ENCODE measurements around the gene LAPTM5. TPM values are rescaled to one million over a fixed set of nuclear protein-coding genes. Genes with fewer than 3 reads are reported as not detected.

LAPTM5 gene
- total RNA-seq, 1 experiment from 2014 or later = not detected

- intact Hi-C loops (cut with micrococcal nuclease; ENCODE audit: unreplicated experiment) = loop anchor here (5.0 kb wide), 1 partner anchor 130 kb away; no protein-coding TSS in a partner anchor
- Histone ChIP-seq H3K27ac (ENCODE audit: low read depth, low read length, poor library complexity, severe bottlenecking) (no peak overlapping the region), H3K4me3 (ENCODE audit: low read depth, low read length, poor library complexity, severe bottlenecking) (no peak overlapping the region), H3K9me3 (ENCODE audit: low read depth, low read length, poor library complexity, severe bottlenecking) (no peaks in the 10 kb centered on the region), H3K27me3 (replicated peaks; ENCODE audit: insufficient read depth, low read depth, low read length, poor library complexity) (no peaks in the 10 kb centered on the region), H3K36me3 (ENCODE audit: insufficient read depth, low read length, poor library complexity, severe bottlenecking) (no peaks in the 10 kb centered on the region), H3K4me1 (ENCODE audit: insufficient read depth, low read length, poor library complexity, severe bottlenecking) (peaks cover 28% of the 10 kb centered on the region)
- CTCF ChIA-PET = interaction anchor here (2.7 kb wide), 1 partner anchor 130 kb away, joined by 27 read pairs; no protein-coding TSS in a partner anchor
- no TSS peak for BruUV-seq (replicated peaks)
- POLR2A ChIA-PET (ENCODE audit: low non-redundant PET) = no interaction called here
- TF ChIP-seq EZH2 (IDR thresholded peaks at IDR 0.05; ENCODE audit: borderline replicate concordance, low read depth, low read length, poor library complexity, severe bottlenecking) (no peak), CTCF (conservative IDR thresholded peaks at IDR 0.05; ENCODE audit: low read depth, low read length) (no peak)
- DNase-seq (ENCODE audit: low spot score) = no peak
Measured at GRCh38 chr1:30781906-30782305, 24.3 kb upstream of the LAPTM5 start.

DNA sequence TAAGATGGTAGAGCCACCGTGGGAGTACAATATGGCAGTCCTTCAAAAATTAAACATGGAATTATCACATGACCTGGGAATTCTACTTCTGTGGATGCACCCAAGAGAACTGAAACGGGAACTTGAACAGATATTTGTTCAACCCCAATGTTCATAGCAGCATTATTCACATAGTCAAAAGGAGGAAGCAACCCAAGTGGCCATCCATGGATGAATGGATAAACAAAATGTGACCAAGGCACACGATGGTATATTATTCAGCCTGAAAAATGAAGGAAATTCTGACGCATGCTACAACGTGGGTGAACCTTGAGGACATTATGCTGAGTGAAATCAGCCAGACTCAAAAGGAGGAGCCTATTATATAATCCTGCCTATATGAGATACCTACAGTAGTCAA, 22.8 kb upstream of the LAPTM5 start:
- ChIA-PET CTCF (interaction anchor here (0.6 to 3.2 kb wide), 3 partner anchors 14 to 61 kb away, joined by 6 to 56 read pairs (median 6); no protein-coding TSS in a partner anchor), POLR2A (ENCODE audit: low non-redundant PET) (no interaction called here)
- Histone ChIP-seq H3K9me3 (ENCODE audit: low read depth, low read length, poor library complexity, severe bottlenecking) (no peaks in the 10 kb centered on the region), H3K4me3 (ENCODE audit: low read depth, low read length, poor library complexity, severe bottlenecking) (no peak overlapping the region), H3K36me3 (ENCODE audit: insufficient read depth, low read length, poor library complexity, severe bottlenecking) (no peaks in the 10 kb centered on the region), H3K4me1 (ENCODE audit: insufficient read depth, low read length, poor library complexity, severe bottlenecking) (peaks cover 24% of the 10 kb centered on the region), H3K27me3 (replicated peaks; ENCODE audit: insufficient read depth, low read depth, low read length, poor library complexity) (no peaks in the 10 kb centered on the region), H3K27ac (ENCODE audit: low read depth, low read length, poor library complexity, severe bottlenecking) (no peak overlapping the region)
- intact Hi-C loops (cut with micrococcal nuclease; ENCODE audit: unreplicated experiment) = loop anchor here (5.0 kb wide), 1 partner anchor 132 kb away; no protein-coding TSS in a partner anchor
- no peak for DNase-seq (ENCODE audit: low spot score)
- TF ChIP-seq CTCF (conservative IDR thresholded peaks at IDR 0.05; ENCODE audit: low read depth, low read length) = no peak
- no TSS peak for BruUV-seq (replicated peaks)

GRCh38 chr1:30779294-30780071, 21.9 kb upstream of the LAPTM5 start:
- POLR2A ChIA-PET (ENCODE audit: low non-redundant PET) = no interaction called here

More at GRCh38 chr1:30779294-30780071, 21.9 kb upstream of the LAPTM5 start:
- no TSS peak for BruUV-seq (replicated peaks)
- no peak overlapping the region for H3K27ac ChIP-seq (ENCODE audit: low read depth, low read length, poor library complexity, severe bottlenecking)
- H3K27me3 ChIP-seq (replicated peaks; ENCODE audit: insufficient read depth, low read depth, low read length, poor library complexity) = no peaks in the 10 kb centered on the region
- intact Hi-C loops (cut with micrococcal nuclease; ENCODE audit: unreplicated experiment) = loop anchor here (1.0 to 5.0 kb wide), 2 partner anchors 60 to 133 kb away; no protein-coding TSS in a partner anchor
- no peak for TF ChIP-seq EZH2 (IDR thresholded peaks at IDR 0.05; ENCODE audit: borderline replicate concordance, low read depth, low read length, poor library complexity, severe bottlenecking)
- peak; percentile 95 for TF ChIP-seq CTCF (conservative IDR thresholded peaks at IDR 0.05; ENCODE audit: low read depth, low read length)
- H3K9me3 ChIP-seq (ENCODE audit: low read depth, low read length, poor library complexity, severe bottlenecking) = no peaks in the 10 kb centered on the region
- peak; percentile 86 for DNase-seq (ENCODE audit: low spot score)
- H3K4me3 ChIP-seq (ENCODE audit: low read depth, low read length, poor library complexity, severe bottlenecking) = no peak overlapping the region
- peaks cover 24% of the 10 kb centered on the region for H3K4me1 ChIP-seq (ENCODE audit: insufficient read depth, low read length, poor library complexity, severe bottlenecking)
- H3K36me3 ChIP-seq (ENCODE audit: insufficient read depth, low read length, poor library complexity, severe bottlenecking) = no peaks in the 10 kb centered on the region
- CTCF ChIA-PET = interaction anchor here (0.5 to 3.2 kb wide), 14 partner anchors 11 to 1544 kb away, joined by 3 to 56 read pairs (median 4); no protein-coding TSS in a partner anchor

Data from A673 (cell line).